Measurements from ENCODE around the gene TNIK.

- TF ChIP-seq POLR2A (IDR thresholded peaks at IDR 0.05) (no peak), CTCF (IDR thresholded peaks at IDR 0.05) (no peak)
These were observed 163.0 kb downstream of the TNIK start for GRCh38 chr3:171297207-171297606.
